HG03565 (cell line): ENCODE data around the gene TMEM63A.
"Not testable (repeated sequence)": the region's sequence is repeated elsewhere in the genome, so short reads cannot be mapped to it uniquely, and the experiment has no call there.

Experiments used
- ATAC-seq: cut with Tn5 transposase; IDR thresholded peaks from one replicate; pipeline ENCODE4 v1.9.1; 2021; ENCODE audit warnings: mild to moderate bottlenecking, moderate library complexity; ENCODE audit not compliant: unreplicated experiment

TMEM63A gene

DNA sequence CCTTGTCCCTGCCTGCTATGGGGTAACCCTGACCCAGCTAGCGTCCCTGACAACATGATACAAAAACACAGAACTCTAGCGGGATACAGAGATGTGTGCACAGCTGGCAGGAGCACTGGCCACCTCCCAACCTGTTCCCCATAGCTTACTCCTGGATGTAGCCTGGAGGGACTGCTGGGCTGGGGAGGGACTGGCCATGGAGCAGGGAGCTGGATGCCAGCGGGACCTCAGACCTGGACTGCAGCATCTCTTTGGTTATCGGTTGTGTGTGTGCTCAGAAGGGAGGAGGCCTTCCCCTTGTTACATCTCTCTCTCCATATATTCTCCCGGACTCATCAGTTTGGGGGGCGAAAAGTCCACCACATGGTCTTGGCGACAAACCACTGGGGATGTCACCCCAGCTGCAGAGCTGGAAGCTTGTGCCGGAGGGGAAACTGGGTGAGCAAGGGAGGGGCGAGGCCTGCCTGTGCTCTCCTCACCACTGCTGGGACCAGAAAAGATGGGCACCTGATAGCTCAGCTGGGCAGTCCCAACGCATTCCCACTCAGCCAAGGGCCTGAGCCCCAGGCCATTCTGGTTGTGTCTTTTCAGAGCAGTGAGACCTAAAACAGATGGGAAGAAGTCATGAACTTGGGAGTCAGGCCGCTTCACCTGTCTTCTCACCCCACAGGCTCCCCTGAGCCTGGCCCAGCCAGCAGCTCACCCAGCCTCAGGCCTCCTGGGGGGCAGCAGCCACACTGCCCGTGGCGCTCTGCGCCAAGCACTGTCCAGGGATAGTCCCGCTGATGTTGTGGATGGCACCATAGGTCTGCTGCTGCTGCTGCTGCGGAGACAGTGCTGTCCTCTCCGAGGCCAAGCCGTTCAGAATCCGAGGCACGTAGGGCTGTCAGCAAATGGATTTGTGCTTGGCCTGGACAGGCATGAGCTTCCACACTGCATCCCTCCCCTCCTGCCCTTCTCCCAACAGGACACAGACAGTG lies 35.6 kb downstream of the TMEM63A start:
- ATAC-seq, result no peak

DNA sequence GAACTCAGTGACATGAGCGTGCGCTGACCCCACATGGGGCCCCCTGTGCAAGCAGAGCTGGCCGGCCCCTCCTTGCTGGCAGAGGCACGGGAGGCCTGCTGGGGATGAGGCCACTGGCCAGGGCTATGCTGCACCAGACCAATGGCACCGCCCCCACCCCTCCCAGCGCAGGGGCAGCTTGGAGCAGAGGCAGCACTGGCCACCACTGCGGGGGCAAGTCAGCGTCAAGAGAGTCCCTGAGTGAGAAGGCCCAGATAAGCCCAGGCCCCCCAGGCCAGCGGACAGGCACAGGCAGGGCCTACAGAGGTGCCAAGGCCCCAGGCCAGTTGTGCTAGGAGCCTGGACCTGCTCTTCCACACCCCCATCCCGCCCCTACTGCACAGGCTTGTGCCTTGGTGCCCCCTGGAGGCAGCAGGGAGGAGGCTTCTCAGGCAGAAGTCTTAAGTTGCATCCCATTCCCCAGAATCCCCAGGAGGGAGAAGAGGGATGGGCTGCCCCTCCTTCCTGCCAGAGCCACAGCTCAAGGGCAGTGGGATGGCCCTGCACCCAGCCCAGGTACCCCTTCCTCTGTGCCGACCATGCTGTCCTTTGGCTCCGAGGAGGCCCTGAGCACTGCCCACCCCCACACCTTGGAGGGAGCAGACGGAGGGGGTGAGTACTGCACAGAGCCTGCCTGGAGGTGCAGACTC lies 36.5 kb downstream of the TMEM63A start:
- no peak for ATAC-seq

DNA sequence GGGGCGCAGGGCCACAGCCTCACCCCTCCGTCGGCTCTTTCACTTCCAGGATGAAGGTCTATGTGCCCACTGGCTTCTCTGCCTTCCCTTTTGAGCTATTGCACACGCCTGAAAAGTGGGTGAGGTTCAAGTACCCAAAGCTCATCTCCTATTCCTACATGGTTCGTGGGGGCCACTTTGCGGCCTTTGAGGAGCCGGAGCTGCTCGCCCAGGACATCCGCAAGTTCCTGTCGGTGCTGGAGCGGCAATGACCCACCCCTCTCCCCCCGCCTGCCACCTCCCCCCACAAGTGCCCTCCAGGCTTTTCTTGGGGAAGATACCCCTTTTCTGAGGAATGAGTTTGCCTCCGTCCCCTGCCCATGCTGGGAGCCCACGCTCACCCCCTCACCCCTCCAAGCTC lies 37.1 kb downstream of the TMEM63A start:
- no peak for ATAC-seq

DNA sequence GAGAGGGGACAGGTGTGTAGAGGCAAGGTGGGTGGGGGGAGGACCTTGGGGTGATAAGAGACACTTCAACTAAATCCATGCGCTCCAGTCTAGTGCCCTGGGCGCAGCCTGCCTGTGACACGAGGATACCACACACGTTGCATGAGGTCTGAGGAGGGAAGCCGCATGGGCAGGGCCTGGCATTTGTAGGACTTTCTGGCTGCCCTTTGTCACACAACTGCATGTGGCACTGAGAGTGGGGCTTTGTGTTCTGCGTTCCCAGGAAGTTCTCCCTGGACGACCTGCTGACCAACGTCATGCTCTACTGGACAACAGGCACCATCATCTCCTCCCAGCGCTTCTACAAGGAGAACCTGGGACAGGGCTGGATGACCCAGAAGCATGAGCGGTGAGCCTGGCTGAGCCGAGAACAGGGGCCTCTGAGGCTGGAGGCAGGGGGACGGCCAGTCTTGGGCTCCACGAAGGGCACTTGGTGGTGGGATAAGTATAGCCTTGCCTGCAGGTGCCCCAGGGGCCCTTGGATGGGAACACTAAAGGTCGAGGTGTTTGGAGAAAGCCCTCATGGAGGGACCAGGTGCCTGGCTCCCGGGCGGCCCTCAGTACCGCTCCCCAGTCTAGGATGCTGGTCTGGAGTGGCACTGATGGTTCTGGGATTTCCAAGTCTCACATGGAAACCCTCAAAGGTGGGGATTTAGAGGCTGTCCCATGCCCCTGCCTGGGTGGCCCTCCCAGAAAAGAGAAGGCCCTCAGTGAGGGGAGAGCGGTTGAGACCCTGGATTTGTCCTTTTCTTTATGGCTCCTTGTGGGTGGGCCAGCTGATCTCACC lies 37.7 kb downstream of the TMEM63A start:
- no peak for ATAC-seq

DNA sequence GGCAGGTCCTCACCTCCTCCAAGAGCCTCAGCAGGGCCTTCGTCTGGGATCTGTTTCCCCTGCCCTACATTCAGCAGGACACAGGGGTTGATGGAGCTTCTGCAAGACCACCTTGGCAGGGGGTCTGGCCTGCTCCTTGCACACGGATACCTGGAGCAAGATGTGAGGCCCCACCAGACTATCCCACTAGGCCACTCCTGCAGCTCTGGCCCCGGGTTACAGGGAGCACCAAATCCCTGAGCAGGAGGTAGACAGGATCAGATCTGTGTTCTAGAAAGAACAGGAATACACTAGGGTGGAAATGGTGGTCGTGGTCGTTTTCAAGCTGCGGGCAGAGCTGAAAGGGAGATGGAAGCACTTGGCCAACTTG lies 38.8 kb downstream of the TMEM63A start:
- no peak for ATAC-seq

DNA sequence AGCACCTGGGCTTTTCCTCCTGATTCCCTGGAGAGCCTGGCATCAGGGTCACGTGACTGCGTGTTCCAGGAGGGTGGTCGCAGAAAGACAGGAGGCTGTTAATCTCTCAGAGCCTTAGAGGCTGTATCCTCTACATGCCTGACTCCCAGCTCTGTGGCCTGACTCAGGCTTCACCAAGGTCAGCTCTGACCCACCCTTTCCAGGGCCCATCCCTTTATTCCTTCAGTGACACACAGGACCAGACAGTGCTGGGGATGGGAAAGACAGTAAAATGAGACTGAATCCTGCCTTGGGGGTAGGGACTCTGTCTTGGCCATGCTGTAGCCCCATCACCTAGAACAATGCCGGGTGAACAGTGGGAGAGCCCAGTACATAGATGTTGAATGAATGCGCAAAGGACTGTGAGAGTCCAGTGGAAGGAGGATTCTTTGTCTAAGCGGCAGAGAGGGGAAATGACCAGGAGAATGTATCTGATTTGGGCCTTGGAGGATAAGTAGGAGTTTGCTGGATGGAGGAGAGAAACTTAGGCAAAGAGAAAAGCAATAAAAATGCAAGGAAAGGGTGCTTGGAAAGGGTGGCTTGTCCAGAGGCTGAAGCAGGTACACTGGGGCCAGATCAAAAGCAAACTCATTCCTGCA lies 39.3 kb downstream of the TMEM63A start:
- ATAC-seq, result no peak

DNA sequence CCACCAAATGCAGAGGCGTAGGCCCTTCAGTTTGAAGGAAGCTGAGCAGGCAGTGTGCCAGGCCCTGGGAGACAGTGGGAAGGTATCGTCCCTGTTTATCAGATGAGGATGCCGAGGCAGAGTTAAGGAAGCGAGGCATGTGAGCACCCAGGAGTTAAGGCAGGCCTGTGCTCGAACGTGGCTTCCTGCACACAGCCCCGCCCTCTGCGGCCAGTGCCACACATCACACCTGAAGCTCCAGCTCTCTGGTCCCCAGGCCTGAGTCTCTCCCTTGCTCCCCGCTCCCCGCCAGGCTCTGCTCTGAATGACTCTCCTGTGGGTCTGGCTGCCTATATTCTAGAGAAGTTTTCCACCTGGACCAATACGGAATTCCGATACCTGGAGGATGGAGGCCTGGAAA lies 40.1 kb downstream of the TMEM63A start:
- no peak for ATAC-seq

DNA sequence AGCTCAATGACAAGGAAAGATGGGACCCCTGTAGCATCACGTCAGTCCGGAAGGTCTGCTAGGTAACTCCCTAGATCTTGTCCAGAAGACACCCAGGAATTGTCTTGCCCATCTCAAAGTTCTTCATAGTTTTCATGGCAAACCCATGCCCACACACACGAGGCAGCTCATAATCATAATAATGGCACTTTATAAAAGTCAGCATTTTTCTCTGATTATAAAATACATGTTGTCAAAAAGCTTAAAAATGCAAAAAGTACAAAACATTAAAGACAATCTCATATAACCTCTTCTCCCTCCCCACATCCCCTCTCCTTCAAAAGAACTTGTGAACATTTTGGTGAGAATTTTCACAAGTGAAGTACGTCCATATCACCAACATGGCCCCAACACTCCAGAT lies 41.5 kb downstream of the TMEM63A start:
- no peak for ATAC-seq

DNA sequence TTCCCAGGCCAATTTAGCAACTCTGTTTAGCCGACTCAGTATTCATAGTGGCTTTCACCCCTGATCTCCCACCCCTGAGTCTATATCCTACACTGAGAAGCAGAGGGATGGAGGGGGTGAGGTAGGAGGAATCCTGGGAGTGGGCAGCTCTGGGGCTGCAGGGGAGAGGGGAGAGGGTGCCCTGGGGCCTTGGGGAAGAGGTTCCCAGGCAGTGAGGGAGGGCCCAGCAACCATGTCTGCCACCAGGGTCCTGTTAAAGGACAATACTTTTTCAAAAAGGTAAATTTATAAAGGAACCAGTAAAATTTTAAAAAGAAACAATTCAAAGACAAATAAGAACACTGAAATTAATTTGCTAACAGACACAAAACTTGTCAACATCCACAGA lies 42.0 kb downstream of the TMEM63A start:
- no peak for ATAC-seq

DNA sequence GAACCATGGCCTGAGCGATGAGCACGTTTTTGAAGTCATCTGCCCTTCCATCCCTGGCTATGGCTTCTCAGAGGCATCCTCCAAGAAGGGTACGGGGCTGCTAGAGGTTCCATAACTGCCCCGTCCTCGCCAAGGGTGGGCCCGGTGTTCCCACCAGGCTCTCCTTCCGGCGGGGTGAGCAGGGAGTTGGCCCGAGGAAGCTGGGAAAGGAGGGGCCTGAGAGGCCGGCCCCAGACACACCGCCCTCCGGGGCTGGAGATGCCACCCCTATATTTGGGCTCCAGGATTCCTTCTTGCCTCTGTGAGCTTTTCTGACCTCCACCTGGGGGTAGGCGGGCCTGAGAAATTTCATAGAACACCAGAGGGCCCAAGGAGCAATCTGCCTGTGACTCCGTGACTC lies 43.4 kb downstream of the TMEM63A start:
- no peak for ATAC-seq

DNA sequence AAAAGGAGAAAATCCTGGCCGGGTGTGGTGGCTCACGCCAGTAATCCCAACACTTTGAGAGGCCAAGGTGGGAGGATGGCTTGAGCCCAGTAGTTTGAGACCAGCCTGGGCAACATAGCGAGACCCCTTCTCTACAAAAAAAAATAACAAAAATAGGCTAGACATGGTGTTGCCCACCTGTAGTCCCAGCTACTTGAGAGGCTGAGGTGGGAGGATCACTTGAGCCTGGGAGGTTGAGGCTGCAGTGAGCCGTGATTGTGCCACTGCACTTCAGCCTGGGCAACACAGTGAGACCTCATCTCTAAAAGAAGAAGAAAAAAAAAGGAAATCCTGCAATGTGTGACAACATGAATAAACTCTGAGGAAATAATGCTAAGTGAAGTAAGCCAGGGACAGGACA lies 45.9 kb downstream of the TMEM63A start:
- not testable (repeated sequence) for ATAC-seq

DNA sequence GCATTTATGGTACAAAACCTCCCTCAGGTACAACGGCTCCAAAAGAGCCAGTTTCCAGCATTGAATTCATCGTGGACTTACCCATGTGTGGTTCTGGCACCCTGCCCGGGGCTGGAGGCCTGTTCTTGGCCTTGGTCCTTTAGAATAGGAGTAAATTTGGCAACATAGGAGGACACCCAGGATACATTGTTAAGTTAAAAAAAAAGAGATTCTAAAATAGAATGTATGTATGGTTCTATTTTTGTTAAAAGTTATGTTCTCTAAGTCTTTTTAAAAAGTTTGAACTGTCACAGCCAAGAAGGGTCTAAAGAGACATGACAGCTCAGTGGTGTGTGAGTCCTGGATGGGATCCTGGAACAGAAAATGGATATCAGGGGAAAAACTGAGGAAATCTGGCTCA lies 46.3 kb downstream of the TMEM63A start:
- no peak for ATAC-seq

DNA sequence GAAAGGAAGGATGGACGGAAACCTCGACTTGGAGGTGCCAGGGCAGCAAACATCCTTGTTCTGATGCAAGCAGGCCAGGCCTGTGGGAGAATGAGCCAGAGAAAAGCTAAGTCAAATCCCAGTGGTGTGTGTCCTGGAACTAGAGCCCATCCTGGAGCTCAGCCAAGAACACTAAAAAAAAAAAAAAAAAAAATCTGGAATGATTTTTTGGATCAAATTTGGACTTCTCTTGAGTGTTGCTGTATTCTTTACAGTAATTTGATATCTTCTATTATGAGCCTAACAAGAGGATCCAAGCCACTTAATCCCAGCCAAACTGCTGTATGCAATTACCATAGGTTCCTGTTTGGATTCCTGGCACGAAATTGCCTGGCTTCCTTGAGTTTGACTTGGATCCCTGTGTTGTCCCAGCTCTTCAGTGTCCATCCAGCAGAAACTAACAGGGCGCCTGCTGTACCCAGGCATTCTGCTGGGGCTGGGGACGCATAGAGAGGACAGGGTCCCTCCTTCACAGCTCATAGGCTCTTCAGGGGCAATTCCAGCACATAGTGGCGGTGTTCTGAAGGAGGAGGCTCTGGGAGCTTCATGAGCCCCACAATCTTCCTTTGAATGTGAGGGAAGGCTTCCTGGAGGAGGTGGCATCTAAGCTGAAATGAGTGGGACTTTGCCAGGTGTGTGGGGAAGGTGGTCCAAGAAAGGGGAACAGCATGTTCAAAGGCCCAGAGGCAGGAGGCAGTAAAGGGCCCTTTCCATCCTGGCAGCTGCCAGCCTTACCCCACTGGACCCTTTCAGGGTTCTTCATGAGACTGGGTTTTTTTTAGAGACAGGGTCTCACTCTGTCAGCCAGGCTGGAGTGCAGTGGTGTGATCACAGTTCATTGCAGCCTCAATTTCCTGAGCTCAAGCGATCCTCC lies 47.5 kb downstream of the TMEM63A start:
- no peak for ATAC-seq

DNA sequence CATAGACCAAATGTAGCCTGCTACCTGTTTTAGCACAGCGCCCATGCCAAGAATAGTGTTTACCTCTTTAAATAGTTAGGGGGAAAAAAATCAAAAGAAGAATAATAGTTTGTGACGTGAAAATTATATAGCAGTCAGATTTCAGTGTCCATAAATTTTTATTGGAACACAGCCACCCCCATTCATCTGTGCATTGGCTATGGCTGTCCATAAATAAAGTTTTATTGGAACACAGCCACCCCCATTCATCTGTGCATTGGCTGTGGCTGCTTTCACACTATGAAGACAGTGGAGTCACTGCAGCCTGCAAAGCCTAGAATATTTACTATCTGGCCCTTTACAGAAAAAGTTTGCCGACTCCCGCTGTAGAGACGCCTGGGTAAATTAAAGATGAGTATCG lies 51.3 kb downstream of the TMEM63A start:
- no peak for ATAC-seq

DNA sequence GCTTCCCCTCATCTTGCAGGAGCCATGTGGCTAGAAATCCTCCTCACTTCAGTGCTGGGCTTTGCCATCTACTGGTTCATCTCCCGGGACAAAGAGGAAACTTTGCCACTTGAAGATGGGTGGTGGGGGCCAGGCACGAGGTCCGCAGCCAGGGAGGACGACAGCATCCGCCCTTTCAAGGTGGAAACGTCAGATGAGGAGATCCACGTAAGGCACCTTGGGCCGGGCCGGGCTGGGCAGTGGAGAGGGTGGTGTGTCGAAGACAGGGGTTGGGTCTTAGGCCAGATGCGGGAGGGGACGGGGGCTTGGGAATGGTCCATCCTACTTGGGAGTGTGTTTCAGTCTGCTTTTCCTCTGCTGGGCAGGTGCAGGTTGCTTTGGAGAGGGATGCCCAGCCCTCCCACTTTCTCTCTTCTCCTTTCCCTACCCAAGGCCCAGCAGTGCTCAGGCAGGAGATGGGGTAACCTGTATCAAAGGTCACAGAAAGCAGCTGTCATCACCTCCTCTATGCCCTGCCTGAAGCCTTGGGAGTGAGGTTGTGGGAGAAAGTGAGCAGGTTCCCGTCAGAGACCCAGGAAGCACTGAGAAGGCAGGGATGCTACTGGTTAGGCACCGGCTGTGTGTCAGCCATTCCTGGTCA lies 53.4 kb downstream of the TMEM63A start:
- ATAC-seq, result no peak

DNA sequence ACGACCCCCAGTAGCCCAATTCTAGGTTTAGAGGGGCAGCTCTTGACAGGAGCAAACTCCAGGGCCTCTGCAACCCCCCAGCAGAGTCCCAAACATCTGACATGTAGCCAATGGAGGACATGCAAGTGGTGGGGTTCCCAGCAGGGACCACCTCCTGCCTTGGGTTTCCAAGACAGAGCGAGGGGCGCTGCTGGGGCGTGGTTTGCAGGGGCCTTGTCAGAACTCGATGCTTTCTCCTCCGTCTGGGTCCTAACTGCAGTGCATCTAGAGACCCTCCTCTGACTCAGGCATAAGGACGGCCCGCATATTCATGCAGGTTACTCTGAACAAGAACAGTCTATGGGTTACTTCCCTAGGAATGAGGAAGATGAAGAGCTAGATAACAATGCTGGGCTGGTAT lies 55.1 kb downstream of the TMEM63A start:
- no peak for ATAC-seq

DNA sequence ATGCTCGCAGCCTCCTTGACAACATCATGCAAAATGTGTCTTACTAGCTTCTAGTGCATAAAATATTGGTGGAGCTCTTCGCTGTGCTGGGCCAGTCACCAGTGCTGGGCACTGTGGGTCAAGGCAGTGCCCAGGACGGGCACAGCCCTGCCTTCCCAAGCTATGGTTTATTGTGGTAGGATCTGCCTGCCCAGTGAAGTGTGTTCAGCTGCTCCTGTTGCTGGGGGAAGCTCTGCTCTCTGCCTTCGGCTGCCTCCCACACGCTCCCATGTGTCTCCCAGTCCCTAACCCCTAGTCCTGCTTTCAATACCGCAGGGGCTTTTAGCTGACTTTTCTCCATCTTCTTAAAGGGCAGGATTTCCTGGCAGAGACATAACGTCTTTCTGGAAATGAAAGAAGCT lies 56.6 kb downstream of the TMEM63A start:
- no peak for ATAC-seq

DNA sequence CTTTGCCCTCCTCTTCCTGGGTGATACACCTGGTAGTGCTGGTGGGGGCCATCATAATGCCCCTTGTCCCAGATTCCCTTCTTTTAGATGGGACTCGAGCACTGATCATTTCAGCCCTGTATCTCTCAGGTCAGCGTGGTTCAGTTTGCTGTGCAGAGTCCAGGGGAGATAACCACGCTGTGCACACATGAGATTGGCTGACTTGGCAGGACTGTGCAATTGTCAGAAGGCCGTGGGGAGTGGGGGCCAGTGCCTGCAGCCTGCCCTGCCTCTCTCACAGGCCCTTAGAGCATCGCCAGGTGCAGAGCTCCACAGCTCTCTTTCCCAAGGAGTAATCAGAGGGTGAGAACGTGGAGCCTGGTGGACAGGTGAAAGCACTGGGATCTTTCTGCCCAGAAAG lies 57.1 kb downstream of the TMEM63A start:
- no peak for ATAC-seq

DNA sequence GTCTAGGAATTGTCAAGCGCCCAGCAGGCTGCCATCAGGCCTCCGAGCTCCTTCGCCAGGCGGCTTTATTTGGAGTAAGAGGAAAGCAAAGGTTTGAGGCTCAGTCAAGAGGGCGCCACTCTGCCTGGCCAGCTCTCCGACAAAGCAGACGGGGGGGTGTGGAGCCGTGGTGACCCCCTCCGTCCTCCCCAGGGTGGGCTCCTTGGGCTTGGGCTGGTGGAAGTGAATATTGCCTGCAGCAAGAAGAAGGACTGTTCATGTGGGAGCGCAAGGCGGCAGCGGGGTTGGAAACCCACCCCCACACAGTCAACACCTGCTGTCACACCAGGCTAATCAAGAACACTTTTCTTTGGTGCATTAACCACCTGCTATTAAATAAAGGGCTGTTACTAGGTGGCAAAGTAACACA lies 57.6 kb downstream of the TMEM63A start:
- no peak for ATAC-seq
